Kidney epithelial cell (primary cell): Measurements from ENCODE around the gene RAMACL. TPM values are rescaled to one million over a fixed set of nuclear protein-coding genes. Genes with fewer than 3 reads are reported as not detected.
"Not testable (repeated sequence)": the region's sequence is repeated elsewhere in the genome, so short reads cannot be mapped to it uniquely, and the experiment has no call there.

Source experiments
- DNase-seq: peaks from one replicate; pipeline ENCODE4 v3.0.0-alpha.2; 2010; ENCODE audit warnings: low read depth
- H3K27me3 ChIP-seq: 2 replicates; pipeline ENCODE4 v1.6.0; 2011; ENCODE audit warnings: low read length; ENCODE audit not compliant: control insufficient read depth, insufficient read depth
- H3K36me3 ChIP-seq: 2 replicates; pipeline ENCODE4 v1.5.1; 2011; ENCODE audit warnings: low read length; ENCODE audit not compliant: control insufficient read depth, insufficient read depth
- H3K4me3 ChIP-seq: 2 replicates; pipeline ENCODE4 v1.5.1; 2011; ENCODE audit warnings: low read depth, mild to moderate bottlenecking, control low read depth, low read length
- total RNA-seq: library from RNA; depleted of rRNA; stranded (reverse); fragments of >200 nt; gene quantifications from 2 replicates; pipeline ENCODE4 v1.2.3, GENCODE V29; 2015
- TF ChIP-seq, protein P1 (sequence below): IDR thresholded peaks from 2 replicates; pipeline ENCODE4 v1.5.1; 2011; ENCODE audit warnings: mild to moderate bottlenecking, moderate library complexity, low read length, control low read depth, inconsistent platforms; ENCODE audit not compliant: insufficient read depth, poor library complexity, severe bottlenecking

The RAMACL gene
- 0.21 and 0.88 TPM in 2 replicates for total RNA-seq

DNA sequence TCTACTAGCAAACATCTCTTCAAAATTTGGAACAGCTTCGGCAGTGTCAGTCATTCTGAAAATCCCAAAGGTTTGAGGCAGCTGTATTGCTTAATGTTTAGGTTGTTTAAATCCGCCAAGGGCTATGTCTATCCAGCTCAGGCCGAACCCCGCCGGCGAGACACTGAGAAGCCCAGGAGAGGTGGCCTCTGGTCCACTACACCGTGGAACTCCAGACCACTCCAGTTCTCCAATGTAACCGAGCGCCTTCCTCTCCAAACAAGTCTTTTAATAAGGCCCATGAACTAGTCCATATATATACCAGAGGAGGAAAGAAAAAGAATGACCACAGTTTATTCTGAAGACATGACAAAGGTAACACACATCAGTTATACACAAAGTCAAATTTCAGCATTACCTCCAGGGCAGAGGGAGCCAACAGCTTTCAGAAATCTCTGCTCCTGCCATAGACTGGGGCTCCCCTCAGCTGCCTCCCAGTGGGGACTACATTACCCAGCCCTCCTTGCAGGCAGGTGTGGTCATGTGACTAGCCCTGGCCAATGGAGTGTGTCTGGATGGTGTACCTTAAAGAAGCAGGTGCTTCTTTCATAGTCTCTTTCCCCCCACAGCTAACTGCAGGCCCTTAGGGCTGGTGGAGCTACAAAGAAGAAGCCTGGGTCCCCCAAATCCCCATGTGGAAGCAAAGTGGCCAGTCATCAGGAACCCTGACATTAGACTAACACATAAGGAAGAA is at the start of gene RAMACL:
Gene RAMACL (minus strand): TSS at position 255 of the 733 bp plus-strand sequence. CDS start 201 bp downstream, at position 54.
- Histone ChIP-seq H3K27me3 (no peaks in the 10 kb centered on the region), H3K4me3 (no peak within 1 kb of the TSS), H3K36me3 (no peaks in the 10 kb centered on the region)
- TF ChIP-seq, protein P1, sequence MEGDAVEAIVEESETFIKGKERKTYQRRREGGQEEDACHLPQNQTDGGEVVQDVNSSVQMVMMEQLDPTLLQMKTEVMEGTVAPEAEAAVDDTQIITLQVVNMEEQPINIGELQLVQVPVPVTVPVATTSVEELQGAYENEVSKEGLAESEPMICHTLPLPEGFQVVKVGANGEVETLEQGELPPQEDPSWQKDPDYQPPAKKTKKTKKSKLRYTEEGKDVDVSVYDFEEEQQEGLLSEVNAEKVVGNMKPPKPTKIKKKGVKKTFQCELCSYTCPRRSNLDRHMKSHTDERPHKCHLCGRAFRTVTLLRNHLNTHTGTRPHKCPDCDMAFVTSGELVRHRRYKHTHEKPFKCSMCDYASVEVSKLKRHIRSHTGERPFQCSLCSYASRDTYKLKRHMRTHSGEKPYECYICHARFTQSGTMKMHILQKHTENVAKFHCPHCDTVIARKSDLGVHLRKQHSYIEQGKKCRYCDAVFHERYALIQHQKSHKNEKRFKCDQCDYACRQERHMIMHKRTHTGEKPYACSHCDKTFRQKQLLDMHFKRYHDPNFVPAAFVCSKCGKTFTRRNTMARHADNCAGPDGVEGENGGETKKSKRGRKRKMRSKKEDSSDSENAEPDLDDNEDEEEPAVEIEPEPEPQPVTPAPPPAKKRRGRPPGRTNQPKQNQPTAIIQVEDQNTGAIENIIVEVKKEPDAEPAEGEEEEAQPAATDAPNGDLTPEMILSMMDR: no peak
- DNase-seq: no peak

DNA sequence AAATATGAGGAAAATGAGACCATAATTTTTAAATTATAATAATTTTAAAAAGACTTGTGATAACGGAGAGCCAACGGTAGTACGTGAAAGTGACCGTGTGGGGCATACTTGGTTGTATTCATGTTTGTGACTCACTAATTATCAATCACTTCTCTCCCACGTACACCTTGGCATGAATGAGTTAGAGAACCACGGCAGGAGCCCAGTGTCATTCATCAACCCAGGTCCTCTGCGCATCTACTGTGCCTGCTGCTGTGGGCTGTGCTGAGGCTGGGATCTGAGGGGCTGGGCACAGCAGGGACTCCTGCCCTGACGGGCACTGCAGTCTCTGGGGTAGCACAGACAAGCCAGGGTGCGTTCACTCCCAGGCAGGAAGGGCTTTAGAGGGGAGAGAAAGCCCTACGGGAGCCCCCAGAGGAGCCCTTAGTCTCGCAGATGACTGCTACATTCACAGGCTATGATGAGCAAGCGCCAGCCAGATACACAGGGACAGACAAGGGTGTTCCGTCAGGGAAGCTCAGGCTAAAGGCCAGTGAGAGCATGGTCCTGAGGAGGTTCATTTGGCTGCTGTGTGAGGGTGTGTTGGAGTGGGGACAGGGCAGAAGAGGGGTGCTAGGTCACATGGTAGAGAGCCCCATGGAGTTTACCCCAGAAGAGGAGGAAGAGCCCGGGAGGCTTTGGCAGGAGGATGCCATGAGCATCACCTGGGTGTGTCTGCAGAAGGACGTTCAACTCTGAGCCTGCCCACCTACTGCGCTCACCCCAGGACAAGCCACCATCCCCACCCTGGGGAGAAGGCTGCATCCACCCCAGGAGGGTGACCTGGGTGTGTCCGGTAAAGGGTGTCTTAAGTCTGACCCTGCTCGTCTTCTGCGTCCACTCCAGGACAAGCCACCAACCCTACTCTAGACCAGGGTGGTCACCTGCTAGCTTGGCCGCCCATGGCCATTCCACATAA is 48.8 kb upstream of the RAMACL start:
- DNase-seq: no peak
- TF ChIP-seq, protein P1: no peak
- Histone ChIP-seq H3K27me3 (peaks cover 11% of the 10 kb centered on the region), H3K36me3 (no peaks in the 10 kb centered on the region), H3K4me3 (no peak overlapping the region)

DNA sequence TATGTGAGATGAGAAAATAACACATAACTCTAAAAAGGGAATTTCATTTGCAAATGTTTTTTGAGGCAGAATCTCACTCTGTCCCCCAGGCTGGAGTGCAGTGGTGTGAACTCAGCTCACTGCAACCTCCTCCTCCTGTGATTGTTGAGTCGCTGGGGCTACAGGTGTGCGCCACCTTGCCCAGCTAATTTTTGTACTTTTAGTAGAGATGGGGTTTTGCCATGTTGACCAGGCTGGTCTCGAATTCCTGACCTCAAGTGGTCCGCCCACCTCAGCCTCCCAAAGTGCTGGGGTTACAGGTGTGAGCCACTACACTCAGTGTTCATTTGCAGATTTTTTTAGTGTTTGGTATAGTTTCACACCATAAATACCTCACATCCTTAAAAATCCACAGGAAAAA is 48.1 kb upstream of the RAMACL start:
- not testable (repeated sequence) for DNase-seq, H3K4me3 ChIP-seq, H3K27me3 ChIP-seq, H3K36me3 ChIP-seq

DNA sequence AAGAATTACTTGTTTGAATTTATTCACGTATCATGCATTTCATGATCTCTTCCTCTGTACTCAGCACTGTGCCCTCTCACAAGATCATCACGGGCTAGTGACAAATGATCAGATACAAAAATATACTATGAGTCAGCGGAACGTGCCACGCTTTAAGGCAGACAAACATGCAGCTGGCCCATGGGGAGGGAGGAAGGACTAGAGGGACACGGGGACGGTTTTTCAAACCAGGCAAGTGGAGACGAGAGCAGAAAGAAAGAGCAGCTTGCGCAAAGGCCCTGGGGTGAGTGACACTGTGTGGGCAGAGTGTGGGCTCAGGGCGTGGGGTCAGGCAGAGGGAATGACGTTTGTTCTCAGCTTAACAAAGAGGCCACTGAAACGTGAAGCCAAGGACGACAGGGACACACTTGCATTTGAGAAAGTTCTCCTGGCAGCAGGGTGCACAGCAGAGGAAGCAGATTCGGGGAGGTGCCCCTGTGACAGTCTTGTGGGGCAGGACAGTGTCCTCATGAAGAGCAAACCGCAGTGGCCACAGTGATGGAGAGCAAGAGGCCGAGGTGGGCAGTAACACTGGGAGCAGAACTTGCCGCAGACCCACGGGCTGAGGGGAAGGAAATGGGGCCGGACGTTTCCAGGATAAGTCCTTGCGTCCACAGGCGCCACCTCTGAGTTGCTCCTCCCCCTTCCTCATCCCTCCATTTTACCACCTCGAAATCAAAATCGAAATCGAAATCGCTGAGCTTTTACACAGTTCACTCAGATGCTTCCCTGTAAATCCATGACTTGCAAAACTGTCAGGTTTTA is 47.5 kb upstream of the RAMACL start:
- no peak overlapping the region for H3K4me3 ChIP-seq
- H3K27me3 ChIP-seq: peaks cover 6% of the 10 kb centered on the region
- H3K36me3 ChIP-seq: no peaks in the 10 kb centered on the region
- no peak for DNase-seq
- TF ChIP-seq, protein P1: no peak

DNA sequence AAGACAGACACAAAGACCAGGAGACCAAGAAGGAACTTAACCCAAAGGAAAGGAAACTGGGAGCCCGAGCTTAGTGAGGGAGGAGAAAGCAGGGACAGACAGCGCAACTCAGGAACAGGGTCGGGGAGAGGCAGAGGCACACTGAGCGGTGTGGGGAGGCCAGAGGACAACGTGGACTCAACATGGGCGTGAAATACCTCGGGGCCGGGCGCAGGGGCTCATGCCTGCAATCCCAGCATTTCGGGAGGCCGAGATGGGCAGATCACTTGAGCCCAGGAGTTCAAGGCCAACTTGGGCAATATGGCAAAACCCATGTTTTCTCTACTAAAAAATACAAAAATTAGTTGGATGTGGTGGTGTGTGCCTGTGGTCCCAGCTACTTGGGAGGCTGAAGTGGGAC is 46.3 kb upstream of the RAMACL start:
- no peaks in the 10 kb centered on the region for H3K36me3 ChIP-seq
- TF ChIP-seq, protein P1: no peak
- H3K4me3 ChIP-seq: no peak overlapping the region
- no peak for DNase-seq
- H3K27me3 ChIP-seq: peaks cover 2% of the 10 kb centered on the region
